GM10266 (cell line): ENCODE data around the gene APRT.

ENCODE experiments used
- DNase-seq: peaks from one replicate; pipeline ENCODE4 v3.0.0; 2012; ENCODE audit errors: extremely low spot score
- TF ChIP-seq, protein P1 (sequence below): IDR thresholded peaks from 2 replicates; pipeline ENCODE4 v1.5.1; 2012; ENCODE audit warnings: mild to moderate bottlenecking, low read depth; ENCODE audit not compliant: control insufficient read depth, insufficient read depth; ENCODE audit errors: missing control alignments

APRT gene

DNA sequence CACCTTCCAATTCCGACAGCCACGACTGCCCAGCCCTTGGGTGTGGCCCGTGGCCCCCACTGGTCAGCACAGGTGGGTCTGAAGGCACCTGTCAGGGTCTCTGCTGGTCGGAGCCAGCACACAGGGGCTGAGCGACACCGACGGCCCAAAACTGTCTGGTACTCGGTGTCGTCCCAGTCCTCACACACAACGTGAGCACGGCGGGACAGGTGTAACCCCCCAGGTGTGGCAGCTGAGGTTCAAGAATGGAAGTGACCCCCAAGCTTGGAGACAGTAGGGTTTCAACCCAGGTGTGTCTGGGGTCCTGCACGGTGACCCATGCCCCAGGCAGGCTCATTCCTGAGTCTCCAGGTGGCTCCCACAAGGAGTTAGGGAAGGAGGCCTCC, 44.0 kb upstream of the APRT start:
- DNase-seq: no peak
- TF ChIP-seq, protein P1, sequence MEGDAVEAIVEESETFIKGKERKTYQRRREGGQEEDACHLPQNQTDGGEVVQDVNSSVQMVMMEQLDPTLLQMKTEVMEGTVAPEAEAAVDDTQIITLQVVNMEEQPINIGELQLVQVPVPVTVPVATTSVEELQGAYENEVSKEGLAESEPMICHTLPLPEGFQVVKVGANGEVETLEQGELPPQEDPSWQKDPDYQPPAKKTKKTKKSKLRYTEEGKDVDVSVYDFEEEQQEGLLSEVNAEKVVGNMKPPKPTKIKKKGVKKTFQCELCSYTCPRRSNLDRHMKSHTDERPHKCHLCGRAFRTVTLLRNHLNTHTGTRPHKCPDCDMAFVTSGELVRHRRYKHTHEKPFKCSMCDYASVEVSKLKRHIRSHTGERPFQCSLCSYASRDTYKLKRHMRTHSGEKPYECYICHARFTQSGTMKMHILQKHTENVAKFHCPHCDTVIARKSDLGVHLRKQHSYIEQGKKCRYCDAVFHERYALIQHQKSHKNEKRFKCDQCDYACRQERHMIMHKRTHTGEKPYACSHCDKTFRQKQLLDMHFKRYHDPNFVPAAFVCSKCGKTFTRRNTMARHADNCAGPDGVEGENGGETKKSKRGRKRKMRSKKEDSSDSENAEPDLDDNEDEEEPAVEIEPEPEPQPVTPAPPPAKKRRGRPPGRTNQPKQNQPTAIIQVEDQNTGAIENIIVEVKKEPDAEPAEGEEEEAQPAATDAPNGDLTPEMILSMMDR: no peak

DNA sequence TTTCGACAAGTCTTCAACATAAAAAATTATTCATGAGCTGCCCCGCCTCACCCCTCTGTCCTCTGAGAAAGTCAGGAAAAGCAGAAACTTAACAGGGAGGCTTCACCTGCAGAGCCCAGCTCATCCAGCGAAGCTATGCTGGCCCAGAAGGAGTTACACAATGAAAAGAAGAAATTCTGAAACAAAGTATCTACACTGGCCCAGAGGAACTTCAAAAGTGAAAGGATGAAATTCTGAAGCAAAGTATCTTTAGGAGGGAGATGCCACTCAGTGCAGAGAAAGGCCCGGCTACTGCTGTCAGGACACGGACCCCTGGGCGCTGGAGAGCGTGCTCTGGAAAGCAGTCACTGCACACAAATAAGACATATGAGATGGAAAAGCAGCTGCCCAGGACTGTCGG, 43.4 kb upstream of the APRT start:
- TF ChIP-seq, protein P1: no peak

DNA sequence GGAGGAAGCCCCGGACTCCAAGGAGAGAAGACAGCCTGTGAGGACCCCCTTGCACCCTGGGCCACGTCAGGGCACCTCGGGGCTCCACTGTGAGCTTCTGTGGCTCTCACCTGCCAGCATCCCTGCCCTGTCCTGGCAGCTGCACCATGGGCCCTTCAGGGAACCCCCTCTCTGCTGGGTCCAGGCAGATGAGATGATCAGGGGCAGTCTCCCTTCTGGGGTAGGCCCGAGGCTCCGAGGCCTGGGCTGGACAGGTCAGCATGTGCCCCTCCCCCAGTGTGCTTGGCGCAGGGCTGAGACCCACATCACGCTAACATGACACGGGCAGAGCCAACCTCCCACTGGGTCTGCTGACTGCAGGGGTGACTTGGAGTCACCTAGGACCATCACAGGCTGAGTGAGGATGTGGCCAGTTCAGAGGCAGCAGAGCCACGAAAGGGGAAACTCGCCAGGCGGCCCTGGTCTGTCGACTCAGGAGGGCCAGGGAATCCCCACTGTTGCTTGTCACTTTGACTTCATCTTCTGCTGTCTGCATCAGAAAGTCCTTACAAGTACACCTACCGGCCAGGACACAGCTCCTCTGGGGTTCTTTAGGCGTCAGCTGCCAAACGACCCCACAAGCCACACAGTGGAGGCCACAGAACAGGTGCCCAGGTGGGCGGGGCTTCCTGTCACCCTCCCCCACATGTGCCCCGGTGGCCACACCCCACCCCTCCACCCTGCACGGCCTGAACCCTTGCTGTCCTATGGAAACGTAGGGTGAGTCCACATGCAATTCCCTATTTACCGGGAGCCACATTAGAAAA, 42.8 kb upstream of the APRT start:
- TF ChIP-seq, protein P1: no peak

More for the DNA sequence above, 43.4 kb upstream of the APRT start:
- no peak for DNase-seq

DNA sequence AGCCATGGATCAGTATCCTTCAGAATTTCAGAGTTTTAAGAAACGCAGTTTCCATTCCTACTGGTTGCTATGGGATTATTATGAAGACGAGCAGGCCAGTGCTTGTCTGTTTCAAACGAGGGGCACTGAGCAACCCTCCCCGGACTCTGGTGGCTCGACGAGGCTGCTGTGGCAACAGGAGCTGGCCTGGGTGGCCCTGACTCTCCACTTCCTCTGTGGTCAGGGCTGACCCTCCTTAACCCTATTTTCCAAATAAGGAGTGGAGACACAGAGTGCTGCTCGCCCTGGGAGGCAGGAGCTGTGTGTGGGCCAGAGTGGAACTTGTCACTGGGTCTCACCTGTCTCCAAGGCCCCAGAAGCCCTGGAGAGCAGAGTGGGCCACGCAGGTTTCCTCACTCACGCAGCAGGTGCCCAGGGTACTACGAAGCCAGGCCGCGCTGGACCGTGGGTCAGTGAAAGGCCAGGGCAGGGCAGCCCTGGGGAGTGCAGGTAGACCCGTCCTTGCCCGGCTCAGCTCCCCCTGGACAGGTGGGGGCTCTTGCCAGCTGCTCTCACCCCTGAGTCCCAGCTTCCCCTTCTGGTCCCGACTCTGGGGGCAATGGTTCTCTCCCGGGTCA, 41.7 kb upstream of the APRT start:
- TF ChIP-seq, protein P1: no peak
- DNase-seq: no peak

More for the DNA sequence above, 42.8 kb upstream of the APRT start:
- peak; percentile 80 for DNase-seq

DNA sequence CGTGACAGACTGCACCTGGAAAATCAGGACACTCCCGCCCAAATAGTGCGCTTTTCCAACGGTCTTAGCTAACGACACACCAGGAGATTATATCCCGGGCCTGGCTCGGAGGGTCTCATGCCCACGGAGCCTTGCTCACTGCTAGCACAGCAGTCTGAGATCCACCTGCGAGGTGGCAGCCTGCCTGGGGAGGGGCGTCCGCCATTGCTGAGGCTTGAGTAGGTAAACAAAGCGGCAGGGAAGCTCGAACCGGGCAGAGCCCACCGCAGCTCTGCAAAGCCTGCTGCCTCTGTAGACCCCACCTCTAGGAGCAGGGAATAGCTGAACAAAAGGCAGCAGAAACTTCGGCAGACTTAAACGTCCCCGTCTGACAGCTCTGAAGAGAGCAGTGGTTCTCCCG, 39.9 kb upstream of the APRT start:
- TF ChIP-seq, protein P1: no peak

DNA sequence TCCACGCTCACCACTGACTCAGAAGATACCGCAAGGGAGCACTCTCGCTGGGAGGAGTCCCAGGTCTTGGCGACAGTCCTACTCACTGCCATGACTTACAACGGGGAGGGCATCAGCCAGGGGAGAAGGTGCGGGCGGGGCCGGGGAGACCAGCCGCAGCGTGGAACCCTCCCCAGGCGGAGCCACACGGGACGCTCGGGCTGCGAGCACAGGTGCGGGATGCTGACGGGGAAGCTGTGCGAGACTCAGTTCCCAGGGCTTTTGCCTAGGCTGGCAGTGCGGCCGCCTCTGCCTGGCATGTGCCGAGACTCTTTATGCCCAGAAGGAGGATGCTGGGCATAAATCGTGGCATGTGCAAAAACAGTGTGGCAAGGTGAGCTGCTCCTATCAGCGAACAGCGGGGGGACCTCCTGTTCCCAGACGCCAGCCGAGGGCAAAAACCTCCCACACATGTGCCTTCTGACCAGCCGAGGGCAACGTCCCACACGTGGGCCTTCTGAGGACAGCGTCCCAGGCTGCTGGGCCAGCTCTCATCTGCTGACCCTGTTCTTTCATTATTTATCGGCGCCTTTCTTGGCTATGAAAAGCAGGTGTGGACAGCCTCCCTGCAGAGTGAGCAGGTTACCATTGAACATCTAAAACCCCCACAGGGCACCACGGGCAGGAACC, 38.9 kb upstream of the APRT start:
- TF ChIP-seq, protein P1: no peak
- DNase-seq: no peak

More for the DNA sequence above, 39.9 kb upstream of the APRT start:
- no peak for DNase-seq

DNA sequence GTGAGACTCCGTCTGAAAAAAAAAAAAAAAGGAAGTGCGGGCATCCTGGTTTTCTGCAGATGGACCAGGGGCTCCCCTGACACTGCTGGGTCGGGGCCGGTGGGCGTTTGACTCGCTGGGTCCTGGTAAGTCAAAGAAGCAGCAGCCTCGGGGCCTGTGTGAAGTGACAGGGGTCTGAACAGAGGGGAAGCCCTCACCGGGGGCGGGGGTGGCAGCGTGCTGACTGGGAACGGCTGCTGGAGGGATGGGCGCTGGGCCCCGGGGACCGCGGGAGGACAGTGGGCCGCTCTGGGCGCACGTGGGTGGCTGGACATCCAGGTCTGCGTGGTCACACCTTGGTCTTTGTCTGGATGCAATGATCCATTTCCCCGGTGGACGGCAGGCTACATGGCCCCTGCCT, 36.8 kb upstream of the APRT start:
- DNase-seq: no peak
- TF ChIP-seq, protein P1: no peak
